Mucosa of stomach (tissue), 1 donor: ENCODE measurements around the gene PRKAR2A.
"Not testable (repeated sequence)": the region's sequence is repeated elsewhere in the genome, so short reads cannot be mapped to it uniquely, and the experiment has no call there.

Experiments used
- H3K27me3 ChIP-seq: one replicate; pipeline ENCODE4 v1.7.0; 2013; ENCODE audit warnings: mild to moderate bottlenecking, low read length; ENCODE audit not compliant: control insufficient read depth, insufficient read depth
- H3K36me3 ChIP-seq: one replicate; pipeline ENCODE4 v1.7.0; 2013; ENCODE audit warnings: low read length; ENCODE audit not compliant: control insufficient read depth, insufficient read depth
- H3K4me1 ChIP-seq: one replicate; pipeline ENCODE4 v1.7.0; 2013; ENCODE audit warnings: mild to moderate bottlenecking, low read length; ENCODE audit not compliant: control insufficient read depth, insufficient read depth
- H3K4me3 ChIP-seq: one replicate; pipeline ENCODE4 v1.7.0; 2013; ENCODE audit warnings: low read length
- H3K9ac ChIP-seq: one replicate; pipeline ENCODE4 v1.7.0; 2013; ENCODE audit warnings: mild to moderate bottlenecking, low read length, moderate library complexity
- H3K9me3 ChIP-seq: one replicate; pipeline ENCODE4 v1.7.0; 2013; ENCODE audit warnings: mild to moderate bottlenecking, low read length, moderate library complexity; ENCODE audit not compliant: control insufficient read depth
- donor health status: Pancreatic carcinoma.

The PRKAR2A gene

DNA sequence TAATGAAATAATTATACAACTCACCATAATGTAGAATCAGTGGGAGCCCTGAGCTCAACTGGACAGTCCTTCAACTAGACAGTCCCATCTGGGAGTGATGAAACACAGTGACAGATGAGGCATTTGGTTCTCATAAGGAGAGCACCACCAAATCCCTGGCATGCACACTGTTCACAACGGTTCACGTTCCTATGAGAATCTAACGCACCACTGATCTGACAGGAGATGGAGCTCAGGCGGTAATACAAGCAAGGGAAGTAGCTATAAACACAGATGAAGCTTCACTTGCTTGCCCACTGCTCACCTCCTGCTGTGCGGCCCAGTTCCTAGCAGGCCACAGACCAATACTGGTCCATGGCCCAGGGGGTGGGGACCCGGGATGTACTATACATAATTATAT is 17.0 kb downstream of the PRKAR2A start:
- Histone ChIP-seq H3K36me3 (no peaks in the 10 kb centered on the region), H3K9ac (no peak overlapping the region), H3K27me3 (no peaks in the 10 kb centered on the region), H3K4me3 (no peak overlapping the region), H3K9me3 (no peaks in the 10 kb centered on the region), H3K4me1 (no peaks in the 10 kb centered on the region)

- H3K36me3 ChIP-seq, H3K27me3 ChIP-seq, H3K4me1 ChIP-seq, H3K4me3 ChIP-seq, H3K9me3 ChIP-seq, H3K9ac ChIP-seq: not testable (repeated sequence)
These were observed 18.1 kb downstream of the PRKAR2A start for GRCh38 chr3:48829525-48829924.

DNA sequence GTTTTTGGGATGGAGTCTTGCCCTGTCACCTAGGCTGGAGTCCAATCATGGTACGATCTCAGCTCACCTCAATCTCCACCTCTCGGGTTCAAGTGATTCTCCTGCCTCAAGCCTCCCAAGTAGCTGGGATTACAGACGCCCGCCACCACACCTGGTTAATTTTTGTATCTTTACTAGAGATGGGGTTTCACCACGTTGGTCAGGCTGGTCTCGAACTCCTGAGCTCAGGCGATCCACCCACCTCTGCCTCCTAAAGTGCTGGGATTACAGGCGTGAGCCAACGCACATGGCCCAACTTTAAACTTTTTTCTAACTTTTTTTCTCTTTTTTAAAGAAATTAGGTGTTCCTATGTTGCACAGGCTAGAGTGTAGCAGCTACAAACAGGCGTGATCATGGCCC is 19.8 kb downstream of the PRKAR2A start:
- not testable (repeated sequence) for H3K4me3 ChIP-seq, H3K27me3 ChIP-seq, H3K9ac ChIP-seq, H3K4me1 ChIP-seq, H3K36me3 ChIP-seq, H3K9me3 ChIP-seq

DNA sequence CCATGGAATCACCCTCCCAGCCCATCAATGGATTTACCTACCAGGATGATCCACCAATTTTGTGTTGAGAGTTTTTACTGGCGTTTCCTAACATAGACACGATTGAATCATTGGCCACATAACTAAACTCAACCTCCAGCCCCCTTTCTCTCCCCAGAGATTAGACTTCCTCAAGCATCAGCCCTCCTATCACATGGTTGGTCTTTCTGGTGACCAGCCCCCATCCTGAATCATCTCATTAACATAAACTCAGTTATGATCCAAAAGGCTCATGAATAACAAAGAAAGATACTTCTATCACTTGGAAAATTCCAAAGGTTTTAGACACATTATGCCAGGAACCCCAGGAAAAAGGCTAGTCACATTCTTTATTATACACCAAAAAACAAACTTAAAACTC is 21.2 kb downstream of the PRKAR2A start:
- Histone ChIP-seq H3K4me3 (no peak overlapping the region), H3K9ac (no peak overlapping the region), H3K4me1 (no peaks in the 10 kb centered on the region), H3K36me3 (no peaks in the 10 kb centered on the region), H3K9me3 (no peaks in the 10 kb centered on the region), H3K27me3 (no peaks in the 10 kb centered on the region)

GRCh38 chr3:48820612-48821324 is 26.9 kb downstream of the PRKAR2A start:
- Histone ChIP-seq H3K36me3 (no peaks in the 10 kb centered on the region), H3K27me3 (no peaks in the 10 kb centered on the region), H3K4me1 (no peaks in the 10 kb centered on the region), H3K9ac (no peak overlapping the region), H3K9me3 (no peaks in the 10 kb centered on the region), H3K4me3 (no peak overlapping the region)

GRCh38 chr3:48819234-48820221 is 28.1 kb downstream of the PRKAR2A start:
- Histone ChIP-seq H3K9ac (no peak overlapping the region), H3K4me3 (no peak overlapping the region), H3K9me3 (no peaks in the 10 kb centered on the region), H3K27me3 (no peaks in the 10 kb centered on the region), H3K4me1 (no peaks in the 10 kb centered on the region), H3K36me3 (no peaks in the 10 kb centered on the region)

GRCh38 chr3:48811524-48811923 is 36.1 kb downstream of the PRKAR2A start:
- Histone ChIP-seq H3K9ac (no peak overlapping the region), H3K9me3 (no peaks in the 10 kb centered on the region), H3K4me1 (no peaks in the 10 kb centered on the region), H3K4me3 (no peak overlapping the region), H3K27me3 (no peaks in the 10 kb centered on the region), H3K36me3 (no peaks in the 10 kb centered on the region)

DNA sequence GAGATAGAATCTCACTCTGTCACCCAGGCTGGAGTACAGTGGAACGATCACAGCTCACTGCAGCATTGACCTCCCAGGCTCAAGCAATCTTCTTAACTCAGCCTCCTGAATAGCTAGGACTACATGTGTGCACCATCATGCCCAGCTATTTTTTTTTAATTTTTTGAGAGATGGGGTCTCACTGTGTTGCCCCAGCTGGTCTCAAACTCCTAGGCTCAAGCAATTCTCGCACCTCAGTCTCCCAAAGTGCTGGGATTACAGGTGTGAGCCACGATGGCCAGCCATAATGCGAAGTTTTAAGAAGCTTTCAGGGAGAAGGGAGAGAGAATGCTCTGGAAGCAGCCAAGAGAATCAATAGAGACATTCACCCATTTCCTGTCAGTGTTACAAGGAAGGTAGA is 42.7 kb downstream of the PRKAR2A start:
- H3K4me1 ChIP-seq, result no peaks in the 10 kb centered on the region
- H3K27me3 ChIP-seq, result no peaks in the 10 kb centered on the region
- H3K4me3 ChIP-seq, result no peak overlapping the region
- no peaks in the 10 kb centered on the region for H3K36me3 ChIP-seq
- no peaks in the 10 kb centered on the region for H3K9me3 ChIP-seq
- no peak overlapping the region for H3K9ac ChIP-seq

DNA sequence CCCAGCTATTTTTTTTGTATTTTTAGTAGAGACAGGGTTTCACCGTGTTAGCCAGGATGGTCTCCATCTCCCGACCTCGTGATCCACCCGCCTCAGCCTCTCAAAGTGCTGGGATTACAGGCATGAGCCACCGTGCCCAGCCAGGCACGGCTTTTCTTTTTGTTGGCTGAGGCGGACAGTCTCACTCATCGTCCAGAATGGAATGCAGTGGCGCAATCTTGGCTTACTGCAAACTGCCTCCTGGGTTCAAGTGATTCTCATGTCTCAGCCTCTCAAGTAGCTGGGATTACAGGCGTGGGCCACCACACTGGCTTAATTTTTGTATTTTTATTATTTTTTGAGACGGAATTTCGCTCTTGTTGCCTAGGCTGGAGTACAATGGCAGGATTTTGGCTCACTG is 46.8 kb downstream of the PRKAR2A start:
- not testable (repeated sequence) for H3K27me3 ChIP-seq, H3K4me3 ChIP-seq, H3K4me1 ChIP-seq

DNA sequence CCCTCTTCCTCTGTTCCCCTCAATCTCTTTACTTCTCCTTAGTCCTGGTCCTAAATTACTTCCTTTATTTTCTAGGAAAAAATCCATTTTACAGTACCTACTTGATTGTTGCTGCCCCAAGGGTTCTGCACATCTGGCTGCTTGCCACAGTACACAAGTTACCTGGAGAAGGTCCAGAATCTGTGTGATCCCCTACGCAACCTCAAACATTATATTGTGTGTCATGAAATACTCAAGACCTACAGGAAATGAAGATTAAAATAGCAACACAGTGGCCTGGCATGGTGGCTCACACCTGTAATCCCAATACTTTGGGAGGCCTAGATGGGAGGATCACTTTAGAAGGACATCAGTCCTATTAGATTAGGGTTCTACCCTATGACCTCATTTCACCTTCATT is 48.7 kb downstream of the PRKAR2A start:
- Histone ChIP-seq H3K4me1 (no peaks in the 10 kb centered on the region), H3K36me3 (no peaks in the 10 kb centered on the region), H3K27me3 (no peaks in the 10 kb centered on the region), H3K9me3 (no peaks in the 10 kb centered on the region), H3K9ac (no peak overlapping the region), H3K4me3 (no peak overlapping the region)

More for the DNA sequence above, 46.8 kb downstream of the PRKAR2A start:
- H3K9ac ChIP-seq, H3K36me3 ChIP-seq, H3K9me3 ChIP-seq: not testable (repeated sequence)

DNA sequence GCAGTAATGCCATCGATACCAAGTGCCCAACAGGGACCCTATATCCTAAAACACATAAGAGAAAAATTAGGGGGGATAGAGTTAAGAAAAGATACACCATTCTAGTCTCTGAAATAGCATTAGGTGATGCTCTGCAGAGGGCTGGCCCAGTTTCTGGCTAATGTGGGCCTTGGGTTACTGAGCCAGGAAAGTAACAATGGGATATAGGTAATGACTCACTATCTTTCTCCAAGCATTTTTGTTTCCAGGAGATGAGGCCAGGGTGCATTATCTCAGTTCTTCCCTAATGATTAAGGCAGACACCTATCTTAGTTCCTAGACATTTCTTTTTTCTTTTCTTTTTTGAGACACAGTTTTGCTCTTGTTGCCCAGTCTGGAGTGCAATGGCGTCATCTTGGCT is 50.0 kb downstream of the PRKAR2A start:
- Histone ChIP-seq H3K4me3 (no peak overlapping the region), H3K4me1 (no peaks in the 10 kb centered on the region), H3K9ac (no peak overlapping the region), H3K36me3 (no peaks in the 10 kb centered on the region), H3K9me3 (no peaks in the 10 kb centered on the region), H3K27me3 (no peaks in the 10 kb centered on the region)

DNA sequence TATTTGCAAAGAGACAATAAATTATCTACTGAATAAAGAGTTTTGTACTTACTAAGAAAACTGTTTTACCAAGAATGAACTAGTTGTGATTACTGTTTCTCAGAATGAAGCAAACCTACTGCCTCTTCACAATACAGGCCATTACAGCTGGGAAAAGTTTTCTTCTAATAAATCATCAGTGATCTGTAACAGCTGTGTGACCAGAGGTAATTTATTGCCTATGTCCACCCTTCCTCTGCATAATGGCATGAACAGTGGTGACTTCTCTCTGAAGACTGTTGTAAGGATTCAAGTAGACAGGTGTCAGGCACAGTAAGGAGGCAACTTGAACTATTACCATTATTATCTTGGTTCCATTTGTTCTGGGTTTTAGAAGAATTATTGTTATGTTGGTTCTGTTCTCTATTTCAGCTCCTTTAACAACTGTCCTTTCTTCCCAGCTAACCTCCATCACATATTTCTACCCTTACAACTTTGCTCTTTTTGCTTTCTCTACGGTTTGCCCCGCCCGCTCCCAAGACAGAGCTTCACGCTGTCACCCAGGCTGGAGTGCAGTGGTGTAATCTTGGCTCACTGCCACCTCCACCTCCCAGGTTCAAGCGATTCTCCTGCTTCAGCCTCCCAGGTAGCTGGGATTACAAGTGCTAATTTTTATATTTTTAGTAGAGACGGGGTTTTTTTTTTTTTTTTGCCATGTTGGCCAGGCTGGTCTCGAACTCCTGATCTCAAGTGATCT is 51.5 kb downstream of the PRKAR2A start:
- Histone ChIP-seq H3K9ac (no peak overlapping the region), H3K4me3 (no peak overlapping the region), H3K27me3 (no peaks in the 10 kb centered on the region), H3K36me3 (no peaks in the 10 kb centered on the region), H3K9me3 (no peaks in the 10 kb centered on the region), H3K4me1 (no peaks in the 10 kb centered on the region)
